H1 (cell line): ENCODE data around the gene HOXD4.

Experiments
- CTCF ChIP-seq, 3 experiments: IDR thresholded peaks; 1 replicate in 2 of 3; 2 replicates in 1 of 3; pipeline versions ENCODE4 v1.5.1 to v1.6.1; 2011; ENCODE audit warnings: low read length in 3 of 3, mild to moderate bottlenecking in 3 of 3, inconsistent platforms in 2 of 3, low read depth in 1 of 3, moderate library complexity in 1 of 3; ENCODE audit not compliant: insufficient read depth in 1 of 3; ENCODE audit errors: control extremely low read depth in 1 of 3
- JUN ChIP-seq: IDR thresholded peaks from 2 replicates; pipeline ENCODE4 v1.6.1; 2011; ENCODE audit warnings: low read depth, mild to moderate bottlenecking, improper control_type of control experiment, low read length
- SP2 ChIP-seq: IDR thresholded peaks from 2 replicates; pipeline ENCODE4 v1.6.1; 2012; ENCODE audit warnings: mild to moderate bottlenecking, low read length, inconsistent platforms
- SRF ChIP-seq: IDR thresholded peaks from 2 replicates; pipeline ENCODE4 v1.6.1; 2011; ENCODE audit warnings: mild to moderate bottlenecking, low read depth, low read length, moderate library complexity
- TAF1 ChIP-seq: IDR thresholded peaks from 2 replicates; pipeline ENCODE4 v1.6.1; 2011; ENCODE audit warnings: mild to moderate bottlenecking, low read depth, low read length
- USF2 ChIP-seq: IDR thresholded peaks from 2 replicates; pipeline ENCODE4 v1.6.1; 2011; ENCODE audit warnings: low read length, improper control_type of control experiment
- ZNF274 ChIP-seq: IDR thresholded peaks from 2 replicates; pipeline ENCODE4 v1.7.0; 2012; ENCODE audit warnings: low read length, borderline replicate concordance; ENCODE audit errors: extremely low read depth

- TF ChIP-seq USF2 (no peak), CTCF (IDR thresholded peaks at IDR 0.05; ENCODE audit: control extremely low read depth in 1 of 3, insufficient read depth in 1 of 3, low read depth in 1 of 3, low read length in 3 of 3) (no peak), SRF (no peak), SP2 (no peak), ZNF274 (no peak), TAF1 (no peak), JUN (no peak)
Measured at GRCh38 chr2:176200971-176201370, 49.6 kb downstream of the HOXD4 start.
